Thyroid gland (tissue), 4 donors: ENCODE data around the gene FURIN. TPM values are rescaled to one million over a fixed set of nuclear protein-coding genes. Genes with fewer than 3 reads are reported as not detected.

Source experiments
- DNase-seq, 2 donors: peaks; one replicate each; pipeline ENCODE4 v3.0.0-alpha.2; 2019
- H3K27ac ChIP-seq, 3 donors: fragments of 200-600 bp; sonication (generic); 1 replicate in 2 of 3; 2 replicates in 1 of 3; pipeline ENCODE4 v1.5.1; 2016 to 2019; ENCODE audit warnings: mild to moderate bottlenecking in 1 of 3, moderate library complexity in 1 of 3
- H3K27me3 ChIP-seq: fragments of 200-600 bp; sonication (generic); one replicate; pipeline ENCODE4 v1.5.1; 2019
- H3K36me3 ChIP-seq, 2 donors: fragments of 200-600 bp; sonication (generic); one replicate each; pipeline ENCODE4 v1.5.1; 2016 to 2019
- H3K4me1 ChIP-seq, 2 donors: fragments of 200-600 bp; sonication (generic); one replicate each; pipeline ENCODE4 v1.5.1; 2017 to 2019
- H3K4me3 ChIP-seq, 3 donors: fragments of 200-600 bp; sonication (generic); replicated peaks in 1 of 3; 1 replicate in 2 of 3; 2 replicates in 1 of 3; pipeline ENCODE4 v1.5.1; 2016; ENCODE audit warnings: mild to moderate bottlenecking in 1 of 3
- H3K9me3 ChIP-seq: fragments of 200-600 bp; sonication (generic); one replicate; pipeline ENCODE4 v1.5.1; 2017
- CTCF ChIP-seq, 6 experiments: fragments of 200-600 bp in 3 of 6; fragments of 450-650 bp in 3 of 6; sonication (generic) in 3 of 6; IDR thresholded peaks; one replicate each; pipeline ENCODE4 v1.5.1; 2016 to 2019; ENCODE audit warnings: antibody characterized with exemption in 6 of 6, mild to moderate bottlenecking in 2 of 6, inconsistent platforms in 1 of 6, moderate library complexity in 1 of 6
- POLR2A ChIP-seq, 2 donors: fragments of 450-650 bp; IDR thresholded peaks; one replicate each; pipeline ENCODE4 v1.6.1; 2017; ENCODE audit warnings: antibody characterized with exemption in 2 of 2, mild to moderate bottlenecking in 2 of 2, moderate library complexity in 1 of 2
- WGBS, 2 donors: methylation state at CpG; one replicate each; pipeline ENCODE4 v1.1.5; 2017; 5-methylcytosine and 5-hydroxymethylcytosine counted together
- intact Hi-C: fragments of 100-400 bp; cut with DNase I; formaldehyde crosslinking; loops from one replicate; pipeline ENCODE4 v1.15.1; 2023
- total RNA-seq, 4 donors: library from RNA; depleted of rRNA; stranded (reverse); fragments of >200 nt; gene quantifications; one replicate each; pipeline ENCODE4 v1.2.3, GENCODE V29; 2016

FURIN gene
- total RNA-seq, 4 donors from 2014 or later: 88.6 to 128 (median 102) TPM

GRCh38 chr15:90829126-90829525 lies 39.3 kb upstream of the FURIN start:
- DNase-seq: no peak
- intact Hi-C loops: no loop called here
- WGBS, 2 donors: 95 to 99% methylated on average over 6 of the region's 6 CpGs
- Histone ChIP-seq H3K36me3 (no peaks in the 10 kb centered on the region), H3K27ac (no peak overlapping the region), H3K4me3 (no peak overlapping the region), H3K27me3 (no peaks in the 10 kb centered on the region), H3K9me3 (no peaks in the 10 kb centered on the region), H3K4me1 (peaks cover 6 to 22% of the 10 kb centered on the region in 2 donors)
- TF ChIP-seq CTCF (IDR thresholded peaks at IDR 0.05) (no peak), POLR2A (IDR thresholded peaks at IDR 0.05) (no peak)

- peaks cover 6 to 22% of the 10 kb centered on the region in 2 donors for H3K4me1 ChIP-seq
- intact Hi-C loops: no loop called here
- H3K27me3 ChIP-seq: no peaks in the 10 kb centered on the region
- TF ChIP-seq POLR2A (IDR thresholded peaks at IDR 0.05) (no peak), CTCF (IDR thresholded peaks at IDR 0.05) (no peak)
- H3K4me3 ChIP-seq: no peak overlapping the region
- WGBS, 2 donors: 21 to 27% methylated on average over 14 to 15 of the region's 15 CpGs
- peak; percentile 70 to 76 for DNase-seq
- H3K9me3 ChIP-seq: no peaks in the 10 kb centered on the region
- peak overlapping the region; percentile 25 to 75 (median 72) for H3K27ac ChIP-seq
- H3K36me3 ChIP-seq: no peaks in the 10 kb centered on the region
Measured at GRCh38 chr15:90829942-90830440, 38.4 kb upstream of the FURIN start.

- no peaks in the 10 kb centered on the region for H3K36me3 ChIP-seq
- intact Hi-C loops: no loop called here
- TF ChIP-seq POLR2A (IDR thresholded peaks at IDR 0.05): no peak
- no peak for TF ChIP-seq CTCF (IDR thresholded peaks at IDR 0.05)
- no peak overlapping the region for H3K4me3 ChIP-seq
- no peak overlapping the region for H3K27ac ChIP-seq
- no peaks in the 10 kb centered on the region for H3K27me3 ChIP-seq
- no peak for DNase-seq
- WGBS, 2 donors: 68 to 70% methylated on average over 5 of the region's 5 CpGs
- no peaks in the 10 kb centered on the region for H3K9me3 ChIP-seq
- peaks cover 11 to 17% of the 10 kb centered on the region in 2 donors for H3K4me1 ChIP-seq
Measured at GRCh38 chr15:90834626-90835025, 33.8 kb upstream of the FURIN start.

- WGBS, 2 donors: 65 to 88% methylated on average over 7 of the region's 7 CpGs
- Histone ChIP-seq H3K4me3 (no peak overlapping the region), H3K27ac (no peak overlapping the region), H3K9me3 (no peaks in the 10 kb centered on the region), H3K4me1 (peaks cover 20 to 23% of the 10 kb centered on the region in 2 donors), H3K27me3 (no peaks in the 10 kb centered on the region), H3K36me3 (no peaks in the 10 kb centered on the region)
- no peak for DNase-seq
- TF ChIP-seq POLR2A (IDR thresholded peaks at IDR 0.05) (no peak), CTCF (IDR thresholded peaks at IDR 0.05) (no peak)
- intact Hi-C loops: no loop called here
Measured at GRCh38 chr15:90836296-90836871, 32.0 kb upstream of the FURIN start.

GRCh38 chr15:90837094-90837493 lies 31.3 kb upstream of the FURIN start:
- Histone ChIP-seq H3K9me3 (no peaks in the 10 kb centered on the region), H3K27ac (no peak overlapping the region), H3K36me3 (no peaks in the 10 kb centered on the region), H3K4me3 (no peak overlapping the region), H3K4me1 (peaks cover 20 to 30% of the 10 kb centered on the region in 2 donors), H3K27me3 (no peaks in the 10 kb centered on the region)
- TF ChIP-seq POLR2A (IDR thresholded peaks at IDR 0.05) (no peak), CTCF (IDR thresholded peaks at IDR 0.05) (no peak)
- WGBS, 2 donors: 87 to 91% methylated on average over 11 of the region's 11 CpGs
- intact Hi-C loops: no loop called here
- no peak for DNase-seq
